IPS-18a (cell line): ENCODE results near the gene AFAP1L1.

ENCODE experiments used
- H3K27ac ChIP-seq: one replicate; pipeline ENCODE4 v1.5.1; 2013; ENCODE audit warnings: low read length
- H3K27me3 ChIP-seq: one replicate; pipeline ENCODE4 v1.6.1; 2013; ENCODE audit warnings: mild to moderate bottlenecking, low read length; ENCODE audit not compliant: control insufficient read depth, insufficient read depth
- H3K36me3 ChIP-seq: one replicate; pipeline ENCODE4 v1.6.1; 2013; ENCODE audit warnings: low read depth, low read length; ENCODE audit not compliant: control insufficient read depth
- H3K4me1 ChIP-seq: one replicate; pipeline ENCODE4 v1.6.1; 2013; ENCODE audit warnings: low read depth, low read length; ENCODE audit not compliant: control insufficient read depth
- H3K4me3 ChIP-seq: one replicate; pipeline ENCODE4 v1.5.1; 2013; ENCODE audit warnings: low read length
- H3K9ac ChIP-seq: one replicate; pipeline ENCODE4 v1.6.1; 2013; ENCODE audit warnings: mild to moderate bottlenecking, low read length, moderate library complexity
- H3K9me3 ChIP-seq: one replicate; pipeline ENCODE4 v1.6.1; 2013; ENCODE audit warnings: low read depth, low read length; ENCODE audit not compliant: control insufficient read depth

AFAP1L1 gene

GRCh38 chr5:149240354-149240998 is 31.2 kb upstream of the AFAP1L1 start:
- no peaks in the 10 kb centered on the region for H3K36me3 ChIP-seq
- H3K4me1 ChIP-seq = no peaks in the 10 kb centered on the region
- H3K9ac ChIP-seq = no peak overlapping the region
- no peak overlapping the region for H3K4me3 ChIP-seq
- no peaks in the 10 kb centered on the region for H3K9me3 ChIP-seq
- H3K27ac ChIP-seq = no peak overlapping the region
- no peaks in the 10 kb centered on the region for H3K27me3 ChIP-seq

GRCh38 chr5:149242339-149242738 is 29.3 kb upstream of the AFAP1L1 start:
- no peak overlapping the region for H3K27ac ChIP-seq
- H3K9ac ChIP-seq = no peak overlapping the region
- H3K27me3 ChIP-seq = no peaks in the 10 kb centered on the region
- H3K4me1 ChIP-seq = no peaks in the 10 kb centered on the region
- H3K4me3 ChIP-seq = no peak overlapping the region
- no peaks in the 10 kb centered on the region for H3K36me3 ChIP-seq
- H3K9me3 ChIP-seq = no peaks in the 10 kb centered on the region

GRCh38 chr5:149246906-149247305 is 24.8 kb upstream of the AFAP1L1 start:
- Histone ChIP-seq H3K27me3 (no peaks in the 10 kb centered on the region), H3K36me3 (no peaks in the 10 kb centered on the region), H3K4me3 (no peak overlapping the region), H3K4me1 (no peaks in the 10 kb centered on the region), H3K9me3 (no peaks in the 10 kb centered on the region), H3K27ac (no peak overlapping the region), H3K9ac (no peak overlapping the region)

GRCh38 chr5:149247726-149248125 is 23.9 kb upstream of the AFAP1L1 start:
- Histone ChIP-seq H3K9me3 (no peaks in the 10 kb centered on the region), H3K27me3 (no peaks in the 10 kb centered on the region), H3K4me3 (no peak overlapping the region), H3K27ac (no peak overlapping the region), H3K9ac (no peak overlapping the region), H3K4me1 (no peaks in the 10 kb centered on the region), H3K36me3 (no peaks in the 10 kb centered on the region)

GRCh38 chr5:149251546-149251945 is 20.1 kb upstream of the AFAP1L1 start:
- H3K27me3 ChIP-seq = no peaks in the 10 kb centered on the region
- no peak overlapping the region for H3K27ac ChIP-seq
- H3K9me3 ChIP-seq = no peaks in the 10 kb centered on the region
- H3K4me3 ChIP-seq = no peak overlapping the region
- no peaks in the 10 kb centered on the region for H3K36me3 ChIP-seq
- H3K4me1 ChIP-seq = no peaks in the 10 kb centered on the region
- H3K9ac ChIP-seq = no peak overlapping the region

GRCh38 chr5:149254506-149254905 is 17.2 kb upstream of the AFAP1L1 start:
- no peaks in the 10 kb centered on the region for H3K36me3 ChIP-seq
- no peaks in the 10 kb centered on the region for H3K4me1 ChIP-seq
- H3K4me3 ChIP-seq = no peak overlapping the region
- H3K27ac ChIP-seq = no peak overlapping the region
- H3K9ac ChIP-seq = no peak overlapping the region
- H3K27me3 ChIP-seq = no peaks in the 10 kb centered on the region
- H3K9me3 ChIP-seq = no peaks in the 10 kb centered on the region

- H3K9me3 ChIP-seq = no peaks in the 10 kb centered on the region
- no peaks in the 10 kb centered on the region for H3K36me3 ChIP-seq
- H3K27ac ChIP-seq = no peak overlapping the region
- no peaks in the 10 kb centered on the region for H3K4me1 ChIP-seq
- no peaks in the 10 kb centered on the region for H3K27me3 ChIP-seq
- H3K4me3 ChIP-seq = no peak overlapping the region
- H3K9ac ChIP-seq = no peak overlapping the region
Measured at GRCh38 chr5:149256451-149256850, 15.2 kb upstream of the AFAP1L1 start.

GRCh38 chr5:149257131-149257530 is 14.5 kb upstream of the AFAP1L1 start:
- Histone ChIP-seq H3K9ac (no peak overlapping the region), H3K27ac (no peak overlapping the region), H3K4me3 (no peak overlapping the region), H3K9me3 (no peaks in the 10 kb centered on the region), H3K4me1 (no peaks in the 10 kb centered on the region), H3K36me3 (no peaks in the 10 kb centered on the region), H3K27me3 (no peaks in the 10 kb centered on the region)

- Histone ChIP-seq H3K9me3 (no peaks in the 10 kb centered on the region), H3K27ac (no peak overlapping the region), H3K4me3 (no peak overlapping the region), H3K9ac (no peak overlapping the region), H3K4me1 (no peaks in the 10 kb centered on the region), H3K36me3 (no peaks in the 10 kb centered on the region), H3K27me3 (no peaks in the 10 kb centered on the region)
Measured at GRCh38 chr5:149257889-149258705, 13.6 kb upstream of the AFAP1L1 start.

- Histone ChIP-seq H3K4me1 (no peaks in the 10 kb centered on the region), H3K9ac (no peak overlapping the region), H3K36me3 (no peaks in the 10 kb centered on the region), H3K27me3 (peaks cover 10% of the 10 kb centered on the region), H3K9me3 (no peaks in the 10 kb centered on the region), H3K4me3 (no peak overlapping the region), H3K27ac (no peak overlapping the region)
Measured at GRCh38 chr5:149260761-149261160, 10.9 kb upstream of the AFAP1L1 start.

- Histone ChIP-seq H3K27me3 (peaks cover 10% of the 10 kb centered on the region), H3K36me3 (no peaks in the 10 kb centered on the region), H3K9ac (no peak overlapping the region), H3K4me3 (no peak overlapping the region), H3K9me3 (no peaks in the 10 kb centered on the region), H3K4me1 (no peaks in the 10 kb centered on the region), H3K27ac (no peak overlapping the region)
Measured at GRCh38 chr5:149261246-149261645, 10.4 kb upstream of the AFAP1L1 start.

GRCh38 chr5:149262315-149262714 is 9.3 kb upstream of the AFAP1L1 start:
- H3K27me3 ChIP-seq = peaks cover 10% of the 10 kb centered on the region
- H3K4me1 ChIP-seq = no peaks in the 10 kb centered on the region
- no peak overlapping the region for H3K9ac ChIP-seq
- H3K36me3 ChIP-seq = no peaks in the 10 kb centered on the region
- H3K9me3 ChIP-seq = no peaks in the 10 kb centered on the region
- H3K4me3 ChIP-seq = no peak overlapping the region
- no peak overlapping the region for H3K27ac ChIP-seq
